GM18508 (cell line): ENCODE measurements around the gene SELENOP.
"Not testable (repeated sequence)": the region's sequence is repeated elsewhere in the genome, so short reads cannot be mapped to it uniquely, and the experiment has no call there.

ENCODE experiments used
- ATAC-seq: cut with Tn5 transposase; IDR thresholded peaks from one replicate; pipeline ENCODE4 v1.9.1; 2021; ENCODE audit warnings: moderate number of reproducible peaks; ENCODE audit not compliant: insufficient read depth, unreplicated experiment

The SELENOP gene

GRCh38 chr5:42828671-42829070 is 17.0 kb upstream of the SELENOP start:
- ATAC-seq = no peak

- ATAC-seq = no peak
Observed at GRCh38 chr5:42826757-42827515, 15.2 kb upstream of the SELENOP start.

GRCh38 chr5:42825422-42826148 is 13.9 kb upstream of the SELENOP start:
- ATAC-seq = no peak

- no peak for ATAC-seq
Observed at GRCh38 chr5:42824347-42824976, 12.8 kb upstream of the SELENOP start.

GRCh38 chr5:42822548-42822947 is 10.9 kb upstream of the SELENOP start:
- no peak for ATAC-seq

GRCh38 chr5:42819745-42820144 is 8.1 kb upstream of the SELENOP start:
- ATAC-seq = no peak

GRCh38 chr5:42816546-42816945 is 4.9 kb upstream of the SELENOP start:
- not testable (repeated sequence) for ATAC-seq

GRCh38 chr5:42813533-42813932 is 1.8 kb upstream of the SELENOP start:
- ATAC-seq = no peak

GRCh38 chr5:42812620-42813019 is 928 bp upstream of the SELENOP start:
- no peak for ATAC-seq

- no peak for ATAC-seq
Observed at GRCh38 chr5:42810834-42811590, 680 bp downstream of the SELENOP start.

- no peak for ATAC-seq
Observed at GRCh38 chr5:42808888-42809611, 2.6 kb downstream of the SELENOP start.

- no peak for ATAC-seq
Observed at GRCh38 chr5:42807722-42808447, 3.8 kb downstream of the SELENOP start.

GRCh38 chr5:42806701-42807262 is 4.9 kb downstream of the SELENOP start:
- ATAC-seq = no peak

- no peak for ATAC-seq
Observed at GRCh38 chr5:42806004-42806700, 5.5 kb downstream of the SELENOP start.

- no peak for ATAC-seq
Observed at GRCh38 chr5:42804717-42805339, 6.9 kb downstream of the SELENOP start.

- ATAC-seq = no peak
Observed at GRCh38 chr5:42801516-42802166, 10.1 kb downstream of the SELENOP start.

- ATAC-seq = no peak
Observed at GRCh38 chr5:42800748-42801330, 10.9 kb downstream of the SELENOP start.
